Measurements from ENCODE around the gene PM20D1.
"Not testable (repeated sequence)": the region's sequence is repeated elsewhere in the genome, so short reads cannot be mapped to it uniquely, and the experiment has no call there.

DNA sequence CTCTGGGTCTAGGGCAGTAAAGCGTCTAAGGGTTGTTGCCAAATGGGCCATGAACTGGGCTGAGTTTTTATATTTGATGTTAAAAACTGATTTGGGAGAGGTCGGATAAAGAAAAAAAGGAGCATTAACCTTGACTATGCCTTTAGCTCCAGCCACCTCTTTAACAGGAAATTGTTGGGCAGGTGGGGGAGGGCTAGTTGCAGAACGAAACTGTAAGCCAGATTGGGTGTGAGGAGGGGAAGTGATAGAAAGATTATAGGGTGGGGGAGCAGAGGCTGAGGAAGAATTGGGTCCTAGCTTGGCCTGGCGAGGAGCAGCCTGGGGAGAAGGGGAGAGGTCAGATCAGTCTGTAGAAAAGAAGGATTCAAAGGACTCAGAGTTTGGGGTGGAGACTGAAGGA is 39.1 kb upstream of the PM20D1 start:
- not testable (repeated sequence) for TF ChIP-seq TAF1, POLR2A, POLR2AphosphoS5, POU2F2 (IDR thresholded peaks at IDR 0.05; ENCODE audit: low read depth, low read length)
